H9 (cell line): ENCODE results near the gene FADS1. TPM values are rescaled to one million over a fixed set of nuclear protein-coding genes. Genes with fewer than 3 reads are reported as not detected.

Source experiments
- DNase-seq: peaks from one replicate; pipeline ENCODE4 v3.0.0-alpha.2; 2017
- H2AFZ ChIP-seq: one replicate; pipeline ENCODE4 v1.6.1; 2013; ENCODE audit warnings: mild to moderate bottlenecking, low read length, control low read depth, moderate library complexity
- H2AK5ac ChIP-seq: 2 replicates; pipeline ENCODE4 v1.6.1; 2013; ENCODE audit warnings: low read length, control low read depth, mixed read lengths; ENCODE audit not compliant: insufficient read length
- H2BK120ac ChIP-seq: one replicate; pipeline ENCODE4 v1.6.1; 2013; ENCODE audit warnings: low read depth, mild to moderate bottlenecking, low read length, control low read depth, inconsistent platforms; ENCODE audit not compliant: poor library complexity, severe bottlenecking
- H2BK12ac ChIP-seq: 2 replicates; pipeline ENCODE4 v1.6.1; 2013; ENCODE audit warnings: low read length, control low read depth, mixed read lengths, low read depth; ENCODE audit not compliant: insufficient read length
- H2BK15ac ChIP-seq: 2 replicates; pipeline ENCODE4 v1.6.1; 2013; ENCODE audit warnings: low read depth, low read length, control low read depth
- H2BK20ac ChIP-seq: one replicate; pipeline ENCODE4 v1.6.1; 2013; ENCODE audit warnings: low read depth, mild to moderate bottlenecking, low read length, control low read depth, inconsistent platforms; ENCODE audit not compliant: poor library complexity, severe bottlenecking
- H2BK5ac ChIP-seq: 2 replicates; pipeline ENCODE4 v1.6.1; 2013; ENCODE audit warnings: low read length, control low read depth, mixed read lengths; ENCODE audit not compliant: insufficient read length
- H3K14ac ChIP-seq: 2 replicates; pipeline ENCODE4 v1.6.1; 2013; ENCODE audit warnings: low read length, control low read depth; ENCODE audit not compliant: insufficient read depth
- H3K18ac ChIP-seq: 2 replicates; pipeline ENCODE4 v1.6.1; 2013; ENCODE audit warnings: low read depth, mild to moderate bottlenecking, mixed read lengths, low read length, control low read depth; ENCODE audit not compliant: insufficient read length
- H3K23ac ChIP-seq: 2 replicates; pipeline ENCODE4 v1.6.1; 2013; ENCODE audit warnings: low read length, control low read depth, mixed read lengths, low read depth; ENCODE audit not compliant: insufficient read length
- H3K23me2 ChIP-seq: 2 replicates; pipeline ENCODE4 v1.6.1; 2013; ENCODE audit warnings: low read depth, mild to moderate bottlenecking, mixed read lengths, low read length, control low read depth; ENCODE audit not compliant: insufficient read length, poor library complexity, severe bottlenecking
- H3K27ac ChIP-seq: 2 replicates; pipeline ENCODE4 v1.5.1; 2013; ENCODE audit warnings: low read length, control low read depth, mixed read lengths, low read depth; ENCODE audit not compliant: insufficient read length
- H3K27me3 ChIP-seq: 2 replicates; pipeline ENCODE4 v1.6.1; 2013; ENCODE audit warnings: low read length, control low read depth, inconsistent platforms; ENCODE audit not compliant: insufficient read depth
- H3K4ac ChIP-seq: 2 replicates; pipeline ENCODE4 v1.6.1; 2013; ENCODE audit warnings: low read depth, mild to moderate bottlenecking, control low read depth, inconsistent platforms, low read length, moderate library complexity
- H3K4me1 ChIP-seq: 2 replicates; pipeline ENCODE4 v1.6.1; 2013; ENCODE audit warnings: low read length, control low read depth, inconsistent platforms; ENCODE audit not compliant: insufficient read depth
- H3K4me2 ChIP-seq: 2 replicates; pipeline ENCODE4 v1.6.1; 2013; ENCODE audit warnings: low read length, control low read depth, mixed read lengths; ENCODE audit not compliant: insufficient read length, insufficient read depth
- H3K56ac ChIP-seq: 2 replicates; pipeline ENCODE4 v1.6.1; 2013; ENCODE audit warnings: low read depth, mild to moderate bottlenecking, mixed read lengths, low read length, control low read depth; ENCODE audit not compliant: insufficient read length
- H3K79me1 ChIP-seq: 2 replicates; pipeline ENCODE4 v1.6.1; 2013; ENCODE audit warnings: low read depth, mild to moderate bottlenecking, moderate library complexity, low read length, control low read depth, inconsistent platforms; ENCODE audit not compliant: insufficient read depth, poor library complexity, severe bottlenecking
- H3K79me2 ChIP-seq: 2 replicates; pipeline ENCODE4 v1.6.1; 2013; ENCODE audit warnings: low read length, control low read depth, inconsistent platforms; ENCODE audit not compliant: insufficient read depth
- H3K9ac ChIP-seq: 2 replicates; pipeline ENCODE4 v1.6.1; 2013; ENCODE audit warnings: low read length, control low read depth, mixed read lengths; ENCODE audit not compliant: insufficient read length; ENCODE audit errors: extremely low read depth
- H3K9me3 ChIP-seq: one replicate; pipeline ENCODE4 v1.6.1; 2013; ENCODE audit warnings: low read depth, low read length, inconsistent platforms; ENCODE audit not compliant: control insufficient read depth
- H3T11ph ChIP-seq: one replicate; pipeline ENCODE4 v1.6.1; 2013; ENCODE audit warnings: mild to moderate bottlenecking, low read length, control low read depth, inconsistent platforms
- H4K20me1 ChIP-seq: one replicate; pipeline ENCODE4 v1.6.1; 2013; ENCODE audit not compliant: control insufficient read depth, insufficient read length, insufficient read depth
- H4K5ac ChIP-seq: 2 replicates; pipeline ENCODE4 v1.6.1; 2013; ENCODE audit warnings: low read depth, mild to moderate bottlenecking, mixed read lengths, low read length, control low read depth; ENCODE audit not compliant: insufficient read length
- H4K8ac ChIP-seq: replicated peaks from 2 replicates; pipeline ENCODE4 v1.6.1; 2013; ENCODE audit warnings: low read length, control low read depth, mixed read lengths, low read depth; ENCODE audit not compliant: insufficient read length
- H4K91ac ChIP-seq: 2 replicates; pipeline ENCODE4 v1.6.1; 2013; ENCODE audit warnings: low read depth, mild to moderate bottlenecking, moderate library complexity, mixed read lengths, low read length, control low read depth; ENCODE audit not compliant: insufficient read length
- H3K27ac Mint-ChIP-seq, 3 experiments: 2 replicates in 2 of 3; 3 replicates in 1 of 3; pipeline ENCODE4 v1.8.0; 2020 to 2021; ENCODE audit warnings: mixed read lengths in 3 of 3, mild to moderate bottlenecking in 1 of 3, moderate library complexity in 1 of 3
- H3K27me3 Mint-ChIP-seq: 2 replicates; pipeline ENCODE4 v1.8.0; 2021; ENCODE audit warnings: low read depth, mild to moderate bottlenecking, moderate library complexity, mixed read lengths
- H3K36me3 Mint-ChIP-seq, 3 experiments: 2 replicates in 2 of 3; 3 replicates in 1 of 3; pipeline ENCODE4 v1.8.0; 2020 to 2021; ENCODE audit warnings: low read depth in 3 of 3, mixed read lengths in 3 of 3; ENCODE audit not compliant: insufficient read depth in 1 of 3
- H3K4me1 Mint-ChIP-seq, 2 experiments: 2 replicates each; pipeline ENCODE4 v1.8.0; 2020; ENCODE audit warnings: mixed read lengths in 2 of 2
- H3K4me3 Mint-ChIP-seq, 2 experiments: 2 replicates in 1 of 2; 3 replicates in 1 of 2; pipeline ENCODE4 v1.8.0; 2020 to 2021; ENCODE audit warnings: mild to moderate bottlenecking in 2 of 2, mixed read lengths in 2 of 2, moderate library complexity in 1 of 2
- H3K9me3 Mint-ChIP-seq, 2 experiments: 2 replicates in 1 of 2; 3 replicates in 1 of 2; pipeline ENCODE4 v1.8.0; 2020; ENCODE audit warnings: mild to moderate bottlenecking in 2 of 2, mixed read lengths in 2 of 2, moderate library complexity in 1 of 2
- WGBS: extraction: QIAGEN DNeasy Blood & Tissue Kit; methylation state at CpG from one replicate; pipeline ENCODE4 v1.1.7; 2013; ENCODE audit warnings: missing lambda C conversion rate, low lambda C conversion rate, mixed read lengths; ENCODE audit not compliant: insufficient read length; ENCODE audit errors: extremely low coverage; 5-methylcytosine and 5-hydroxymethylcytosine counted together
- total RNA-seq: library from RNA; stranded (reverse); gene quantifications from 2 replicates; pipeline ENCODE4 v1.2.1, GENCODE V29; 2021
- TF ChIP-seq, protein P1 (sequence below): fragments of 200-600 bp; sonication (generic); conservative IDR thresholded peaks from 3 replicates; pipeline ENCODE4 v1.8.0; 2021; ENCODE audit warnings: antibody characterized with exemption, mild to moderate bottlenecking

Gene FADS1
- total RNA-seq, 1 experiment from 2014 or later = 125 TPM

DNA sequence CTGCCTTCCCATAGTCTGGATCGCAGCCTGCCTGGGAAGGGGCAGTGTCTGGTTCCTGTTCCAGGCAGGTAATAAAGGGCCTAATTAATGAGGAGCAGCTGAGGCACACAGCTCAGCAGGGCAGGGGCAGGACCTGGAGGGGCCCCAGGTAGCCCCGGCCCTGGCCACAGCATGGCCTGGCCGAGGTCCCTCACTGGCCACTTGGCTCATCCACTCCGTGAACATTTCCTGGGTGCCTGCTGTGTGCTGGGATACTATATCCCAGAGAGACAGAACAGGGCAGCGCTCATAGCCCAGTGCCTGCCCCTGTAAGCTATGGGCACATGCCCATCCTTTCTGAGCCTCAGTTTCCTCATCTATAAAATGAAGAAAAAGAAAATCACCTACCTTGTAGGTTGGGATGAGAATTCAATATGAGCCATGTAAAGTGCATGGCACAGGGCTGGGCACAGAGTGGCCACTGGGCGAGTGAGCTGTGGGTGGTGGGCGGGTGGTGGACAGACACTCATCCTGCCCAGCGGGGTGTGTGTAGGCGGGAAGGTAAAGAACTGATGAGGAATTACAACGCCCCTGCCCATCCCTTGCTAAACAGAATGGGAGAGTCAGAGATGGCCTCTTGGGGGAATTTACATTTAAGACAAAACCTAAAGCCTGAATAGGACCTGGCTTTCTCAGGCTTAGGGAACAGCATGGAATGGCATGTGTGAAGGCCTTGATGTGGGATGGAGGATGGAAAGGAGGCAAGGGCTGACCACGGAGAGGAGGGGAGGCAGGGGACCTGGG, 55.2 kb downstream of the FADS1 start:
- Histone ChIP-seq H4K5ac (no peak overlapping the region), H3K27me3 (no peaks in the 10 kb centered on the region), H2BK12ac (no peak overlapping the region), H3K23me2 (no peaks in the 10 kb centered on the region), H3K9ac (no peak overlapping the region), H3K79me1 (no peaks in the 10 kb centered on the region), H2AK5ac (no peak overlapping the region), H3K4ac (no peak overlapping the region), H3K56ac (no peak overlapping the region), H3T11ph (no peak overlapping the region), H3K14ac (peak overlapping the region; percentile 17; the same call in 1 of the 2 replicates), H3K4me2 (no peak overlapping the region), H4K8ac (no peak overlapping the region), H2BK120ac (no peak overlapping the region), H2BK5ac (no peak overlapping the region), H4K91ac (no peak overlapping the region), H3K4me1 (no peaks in the 10 kb centered on the region; the same call in 1 of the 2 replicates), H2BK20ac (no peak overlapping the region), H3K18ac (no peak overlapping the region), H3K23ac (no peak overlapping the region), H3K9me3 (no peaks in the 10 kb centered on the region), H4K20me1 (no peaks in the 10 kb centered on the region), H3K27ac (no peak overlapping the region), H3K79me2 (no peaks in the 10 kb centered on the region), H2AFZ (no peak overlapping the region), H2BK15ac (no peak overlapping the region)
- no peaks in the 10 kb centered on the region for H3K36me3 Mint-ChIP-seq
- DNase-seq = no peak
- no CpG with 5 or more reads among the region's 11 CpGs for WGBS
- TF ChIP-seq, protein P1, sequence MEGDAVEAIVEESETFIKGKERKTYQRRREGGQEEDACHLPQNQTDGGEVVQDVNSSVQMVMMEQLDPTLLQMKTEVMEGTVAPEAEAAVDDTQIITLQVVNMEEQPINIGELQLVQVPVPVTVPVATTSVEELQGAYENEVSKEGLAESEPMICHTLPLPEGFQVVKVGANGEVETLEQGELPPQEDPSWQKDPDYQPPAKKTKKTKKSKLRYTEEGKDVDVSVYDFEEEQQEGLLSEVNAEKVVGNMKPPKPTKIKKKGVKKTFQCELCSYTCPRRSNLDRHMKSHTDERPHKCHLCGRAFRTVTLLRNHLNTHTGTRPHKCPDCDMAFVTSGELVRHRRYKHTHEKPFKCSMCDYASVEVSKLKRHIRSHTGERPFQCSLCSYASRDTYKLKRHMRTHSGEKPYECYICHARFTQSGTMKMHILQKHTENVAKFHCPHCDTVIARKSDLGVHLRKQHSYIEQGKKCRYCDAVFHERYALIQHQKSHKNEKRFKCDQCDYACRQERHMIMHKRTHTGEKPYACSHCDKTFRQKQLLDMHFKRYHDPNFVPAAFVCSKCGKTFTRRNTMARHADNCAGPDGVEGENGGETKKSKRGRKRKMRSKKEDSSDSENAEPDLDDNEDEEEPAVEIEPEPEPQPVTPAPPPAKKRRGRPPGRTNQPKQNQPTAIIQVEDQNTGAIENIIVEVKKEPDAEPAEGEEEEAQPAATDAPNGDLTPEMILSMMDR = no peak
- H3K27me3 Mint-ChIP-seq = no peaks in the 10 kb centered on the region
- H3K27ac Mint-ChIP-seq = peak overlapping the region in 2 of 3 experiments; percentile 19 to 60; a peak in 3 of 7 replicates
- H3K4me3 Mint-ChIP-seq = no peak overlapping the region
- H3K9me3 Mint-ChIP-seq = no peaks in the 10 kb centered on the region
- H3K4me1 Mint-ChIP-seq = peaks cover 36 to 54% of the 10 kb centered on the region in 2 experiments
